Hematopoietic multipotent progenitor cell treated with erythropoietin and hydrocortisone succinate and interleukin-3 and kit ligand, for 8 days (in vitro differentiated cells): ENCODE data around the gene RASSF1.

Experiments
- DNase-seq: peaks from one replicate; pipeline ENCODE4 v3.0.0-alpha.2; 2015

The RASSF1 gene

DNA sequence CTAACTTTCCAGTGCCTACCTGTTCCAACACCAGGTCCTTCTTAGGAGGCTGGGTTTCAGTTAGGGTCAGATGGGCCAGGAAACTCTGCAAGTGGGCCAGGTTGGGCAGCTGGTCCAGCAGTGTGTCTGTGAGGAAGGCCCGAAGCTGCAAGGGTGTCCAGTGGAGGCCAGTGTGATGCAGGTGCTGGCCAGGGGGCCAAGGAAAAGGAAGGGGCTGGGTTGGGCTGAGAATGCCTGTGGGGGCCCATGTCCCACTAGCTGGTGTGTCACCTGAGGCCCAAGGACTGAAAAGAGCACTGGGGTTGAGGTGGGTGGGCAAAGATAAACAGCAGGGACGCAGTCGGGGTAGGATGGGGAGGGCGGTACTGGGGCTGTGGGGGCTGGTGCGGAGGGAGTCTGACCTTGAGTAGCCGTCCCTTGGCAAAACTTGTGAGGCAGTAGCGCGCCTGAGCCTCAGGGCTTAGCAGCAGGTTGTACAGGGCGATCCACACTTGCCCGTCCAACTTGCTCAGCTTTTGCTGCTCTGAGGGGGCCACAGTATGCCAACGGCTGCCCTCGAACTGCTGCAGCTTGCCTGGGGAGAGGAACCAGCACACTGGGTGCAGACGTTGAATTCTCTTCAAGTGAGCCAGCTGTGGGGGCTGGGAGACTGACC is 1.5 kb upstream of the RASSF1 start:
- no peak for DNase-seq

- no peak for DNase-seq
These were observed 901 bp upstream of the RASSF1 start for GRCh38 chr3:50341537-50341936.

GRCh38 chr3:50340147-50340447 is 539 bp downstream of the RASSF1 start:
- peak; percentile 55 for DNase-seq

DNA sequence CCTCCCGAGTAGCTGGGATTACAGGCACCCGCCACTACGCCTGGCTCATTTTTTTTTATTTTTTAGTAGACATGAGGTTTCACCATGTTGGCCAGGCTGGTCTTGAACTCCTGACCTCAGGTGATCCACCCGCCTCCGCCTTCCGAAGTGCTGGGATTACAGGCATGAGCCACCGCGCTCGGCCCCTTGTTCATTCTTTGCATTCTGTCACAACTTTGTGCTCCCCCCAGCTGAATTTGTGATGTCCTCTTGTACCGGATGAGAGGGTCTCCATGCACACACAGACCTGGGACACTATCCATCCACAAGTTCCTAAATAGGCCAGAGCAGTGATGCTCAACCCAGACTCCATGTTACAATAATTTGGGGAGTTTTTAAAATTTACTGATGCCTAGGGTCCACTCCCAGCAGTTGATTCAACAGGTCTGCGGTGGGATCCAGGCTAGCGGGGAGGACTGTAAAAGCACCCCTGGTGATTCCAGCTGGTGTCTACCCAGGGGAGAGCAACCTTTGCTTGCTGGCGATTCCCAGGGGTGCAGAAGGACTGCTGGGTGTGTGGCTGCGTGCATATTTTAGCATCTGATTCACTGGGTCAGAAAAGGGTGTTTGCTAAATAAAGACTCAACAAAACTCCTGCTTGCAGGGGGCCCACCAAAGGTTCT is 1.0 kb downstream of the RASSF1 start:
- DNase-seq = no peak

- peak; percentile 64 for DNase-seq
These were observed 1.7 kb downstream of the RASSF1 start for GRCh38 chr3:50338965-50339364.

DNA sequence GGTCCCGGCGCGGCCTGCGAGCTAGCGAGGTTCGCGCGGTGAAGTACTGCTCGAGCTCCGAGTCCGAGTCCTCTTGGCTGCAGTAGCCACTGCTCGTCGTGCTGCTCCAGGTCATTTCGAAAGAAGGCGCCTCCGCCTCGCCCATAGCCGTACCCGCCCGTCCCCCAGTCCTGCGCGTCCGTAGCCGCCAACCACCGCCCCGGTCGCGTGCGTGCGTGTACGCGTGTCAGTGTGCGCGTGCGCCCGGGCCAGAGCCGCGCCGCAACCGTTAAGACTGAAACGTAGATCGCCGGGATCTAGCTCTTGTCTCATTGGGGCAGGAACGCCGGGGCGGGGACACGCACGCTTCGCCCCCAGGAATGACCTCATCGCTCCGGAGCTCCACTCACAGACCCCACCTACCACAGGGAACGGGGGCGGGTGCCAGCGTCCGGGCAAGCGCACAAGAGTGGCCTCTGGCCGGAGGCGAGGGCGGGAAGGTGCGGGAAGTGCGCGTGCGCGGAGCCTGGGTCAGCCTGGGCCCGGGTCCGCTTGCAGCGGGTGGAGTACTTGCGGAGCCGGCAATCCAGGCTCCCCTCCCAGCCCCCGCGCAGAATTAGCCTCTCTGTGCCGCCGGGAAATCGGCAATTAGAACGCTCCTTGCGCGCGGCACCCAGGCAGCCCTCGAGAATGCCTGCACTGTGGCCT is 3.3 kb downstream of the RASSF1 start:
- peak; percentile 99 for DNase-seq

GRCh38 chr3:50336452-50337174 is 4.0 kb downstream of the RASSF1 start:
- peak; percentile 32 for DNase-seq

- no peak for DNase-seq
These were observed 6.1 kb downstream of the RASSF1 start for GRCh38 chr3:50334339-50335075.

DNA sequence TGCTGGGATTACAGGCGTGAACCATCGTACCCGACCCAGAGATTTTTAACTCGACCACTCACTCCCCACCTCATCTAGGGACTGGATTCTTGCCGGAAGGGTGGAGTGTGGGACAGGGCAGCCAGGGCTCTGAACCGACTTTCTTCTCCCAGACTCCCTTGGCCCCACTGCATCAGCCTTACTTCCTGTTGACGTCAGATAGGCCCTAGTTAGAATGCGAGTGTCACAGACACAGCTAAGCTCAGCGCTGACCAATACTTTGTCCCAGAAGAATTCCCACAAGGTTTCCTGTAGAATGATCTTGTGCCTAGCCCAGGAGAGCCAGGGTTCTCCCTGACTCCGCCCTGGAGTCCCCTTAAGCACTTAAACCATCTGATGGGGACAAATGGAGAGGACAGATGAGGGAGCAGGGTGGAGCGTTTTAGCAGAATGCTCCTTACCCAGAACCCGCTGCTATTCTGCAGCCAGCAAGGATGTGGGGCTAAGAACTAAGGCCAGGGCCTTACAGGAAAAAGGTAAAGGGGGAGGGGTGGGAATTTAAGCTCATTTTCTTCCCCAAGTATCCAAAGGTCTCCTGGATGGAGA is 6.8 kb downstream of the RASSF1 start:
- DNase-seq = no peak

DNA sequence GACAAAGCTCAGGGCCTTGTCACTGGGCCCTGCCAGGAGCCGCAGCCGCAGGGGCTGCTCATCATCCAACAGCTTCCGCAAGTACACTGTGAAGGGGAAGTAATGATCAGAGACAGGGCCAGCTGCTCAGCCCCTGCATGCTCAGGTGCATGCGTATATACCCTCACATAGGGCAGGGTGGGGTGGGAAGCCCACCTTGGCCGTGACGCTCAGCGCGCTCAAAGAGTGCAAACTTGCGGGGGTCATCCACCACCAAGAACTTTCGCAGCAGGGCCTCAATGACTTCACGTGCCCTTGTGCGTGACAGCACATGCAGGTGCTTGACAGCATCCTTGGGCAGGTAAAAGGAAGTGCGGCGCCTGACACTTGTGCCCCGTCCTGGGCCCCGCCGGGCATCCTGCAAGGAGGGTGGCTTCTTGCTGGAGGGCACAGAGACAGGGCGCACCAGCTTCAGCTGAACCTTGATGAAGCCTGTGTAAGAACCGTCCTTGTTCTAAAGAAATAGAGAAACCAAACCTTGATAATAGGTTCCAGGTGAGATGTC is 9.2 kb downstream of the RASSF1 start:
- DNase-seq = no peak

GRCh38 chr3:50330330-50330729 is 10.3 kb downstream of the RASSF1 start:
- DNase-seq = no peak

DNA sequence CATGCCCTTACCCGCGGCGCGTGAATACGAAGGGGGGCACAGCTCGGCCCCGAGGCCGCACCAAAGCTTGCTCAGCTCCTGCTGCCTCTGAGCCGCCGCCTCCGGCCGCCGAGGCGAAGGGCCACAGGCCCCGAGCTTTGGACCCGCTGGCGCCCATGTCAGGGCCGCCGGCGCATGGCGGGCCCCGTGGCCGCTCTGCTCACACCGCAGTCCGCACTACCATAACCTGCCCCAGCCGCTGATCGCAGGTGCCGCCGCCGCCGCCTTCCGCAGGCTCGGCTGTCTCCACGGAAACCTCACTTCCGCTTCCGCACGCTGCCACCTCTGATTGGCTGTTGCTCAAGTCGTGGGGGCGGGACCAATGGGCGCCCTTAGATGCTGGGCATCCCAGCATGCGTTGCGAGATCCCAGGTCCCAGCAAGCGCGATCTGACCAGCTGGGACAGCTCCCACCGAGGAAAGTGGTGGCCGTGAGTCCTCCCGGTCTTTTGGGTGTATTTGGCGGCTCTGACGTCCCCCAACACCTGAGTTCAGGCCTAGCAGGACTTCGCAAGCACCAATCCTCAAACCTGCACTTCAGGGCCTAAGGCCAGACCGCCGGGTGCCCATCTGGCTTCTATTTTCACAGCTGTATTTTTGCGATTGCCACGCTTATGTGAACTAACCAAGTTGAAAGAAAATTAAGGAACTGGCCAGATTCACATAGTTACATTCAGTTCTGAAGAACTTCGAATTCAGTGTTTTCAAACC is 12.5 kb downstream of the RASSF1 start, which contains the start of gene TUSC2:
TUSC2 (minus strand) TSS at position 281 of the 749 bp plus-strand sequence; CDS start at position 157, 124 bp downstream.
- peak; percentile 98 for DNase-seq

GRCh38 chr3:50327129-50327528 is 13.5 kb downstream of the RASSF1 start:
- no peak for DNase-seq

DNA sequence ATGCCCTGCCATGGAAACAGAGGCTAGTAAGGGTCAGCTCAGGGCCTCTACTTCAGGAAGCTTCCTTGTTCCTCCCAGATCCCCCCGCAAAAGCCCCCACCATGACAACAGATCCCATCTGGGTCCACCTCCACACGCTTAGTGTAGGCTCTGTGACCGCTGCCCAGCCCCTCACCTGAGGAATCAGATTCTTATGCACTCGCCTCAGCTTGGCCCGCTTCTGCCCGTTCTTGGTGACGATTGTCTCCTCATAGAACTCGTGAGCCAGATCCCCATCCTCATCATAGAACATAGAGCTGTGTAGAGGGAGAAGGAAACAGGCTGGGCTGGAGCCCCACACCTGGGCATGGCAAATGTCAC is 14.5 kb downstream of the RASSF1 start:
- no peak for DNase-seq

DNA sequence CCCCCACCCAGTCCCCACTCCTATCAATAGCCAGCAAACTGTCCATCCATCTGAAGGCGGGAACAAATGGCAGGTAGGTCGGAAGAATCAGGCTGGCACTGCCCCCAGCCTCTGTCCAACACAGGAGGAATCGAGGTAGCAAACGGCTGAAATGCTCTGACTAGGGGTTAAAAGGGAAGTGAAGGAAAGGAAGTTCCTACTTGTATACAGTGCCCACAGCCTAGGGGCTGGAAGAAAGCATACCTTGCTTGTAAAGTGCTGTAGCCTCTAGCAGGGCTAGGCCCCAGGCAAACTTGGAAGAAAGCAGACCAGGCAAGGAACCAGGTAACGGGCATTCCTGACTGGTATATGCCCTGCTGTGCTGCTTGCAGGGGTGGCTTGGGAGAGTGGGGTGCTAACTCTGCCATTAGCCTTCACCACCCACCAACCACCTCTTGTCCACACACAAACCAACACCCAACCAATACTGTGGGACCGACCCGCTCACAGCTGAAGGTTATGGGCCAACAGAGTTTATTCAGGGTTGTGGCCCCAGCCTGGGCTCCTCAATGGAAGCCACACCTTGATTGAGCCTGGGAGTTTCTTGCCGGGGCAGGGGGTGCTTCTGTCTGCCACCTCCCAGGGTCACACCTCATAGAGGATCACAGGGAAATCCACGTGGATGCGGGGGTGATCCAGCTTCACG is 15.0 kb downstream of the RASSF1 start:
- DNase-seq = no peak

- peak; percentile 44 for DNase-seq
These were observed 15.5 kb downstream of the RASSF1 start for GRCh38 chr3:50325113-50325480.

DNA sequence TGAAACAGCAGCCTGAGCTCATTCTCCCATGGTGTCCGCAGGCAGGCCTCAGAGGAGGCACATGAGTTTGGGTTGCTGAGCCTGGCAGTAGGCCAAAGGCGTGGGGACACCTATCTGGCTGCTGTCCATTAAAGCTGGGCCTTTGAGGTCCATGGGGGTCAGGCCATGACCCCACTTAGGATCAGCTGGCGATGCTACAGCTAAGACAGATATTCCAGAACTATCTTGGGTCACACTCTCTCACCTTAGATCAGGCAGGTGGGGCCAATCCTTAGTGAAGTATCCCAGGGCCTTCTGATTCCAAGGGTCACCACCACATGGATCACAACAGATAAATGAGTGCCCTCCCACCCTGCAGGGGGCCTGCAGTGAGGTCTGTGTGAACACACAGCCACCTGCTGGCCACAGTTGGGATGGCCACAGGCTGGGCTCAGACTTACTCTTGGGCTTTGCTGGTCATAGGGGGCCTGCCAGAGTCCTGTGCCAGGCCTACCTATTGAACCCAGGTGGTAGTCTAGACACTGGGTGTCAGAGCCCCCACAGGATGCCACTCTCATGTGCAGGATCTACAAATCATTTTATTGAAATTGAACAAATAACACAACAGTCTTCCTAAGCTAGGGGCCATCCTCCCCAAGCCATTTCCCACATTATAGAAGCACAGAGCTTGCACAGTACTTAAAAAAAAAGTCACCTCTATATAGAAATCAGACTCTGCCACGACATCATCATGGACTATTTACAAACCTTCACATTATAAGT is 16.1 kb downstream of the RASSF1 start:
- DNase-seq = peak; percentile 79

DNA sequence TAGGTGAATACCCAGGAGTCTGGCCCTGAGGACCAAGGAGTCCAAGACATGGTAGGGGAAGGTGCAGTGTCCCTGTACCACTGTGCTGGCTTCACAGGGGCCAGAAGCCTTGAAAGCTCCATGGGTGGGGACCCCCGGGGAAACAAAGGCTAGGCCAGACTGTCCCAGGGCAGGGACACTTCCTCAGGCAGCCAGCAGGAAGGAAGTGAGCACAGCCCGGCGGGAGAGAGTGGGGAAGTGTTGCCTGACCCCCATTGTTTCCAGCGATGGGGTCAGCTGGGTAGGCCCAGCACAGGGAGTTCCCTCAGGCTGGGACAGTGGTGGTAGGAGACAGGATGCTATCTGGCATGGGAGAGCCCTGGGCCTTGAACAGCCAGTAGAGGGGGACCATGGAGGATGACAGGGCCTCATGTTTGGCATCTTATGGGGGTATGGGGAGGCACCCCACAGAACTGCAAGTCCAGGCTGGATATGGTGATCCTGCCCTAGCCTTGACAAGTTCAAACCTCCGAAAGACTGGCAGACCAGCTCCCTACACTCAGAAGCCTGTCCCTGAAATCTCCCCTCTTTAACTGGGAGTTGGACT is 16.9 kb downstream of the RASSF1 start:
- no peak for DNase-seq

DNA sequence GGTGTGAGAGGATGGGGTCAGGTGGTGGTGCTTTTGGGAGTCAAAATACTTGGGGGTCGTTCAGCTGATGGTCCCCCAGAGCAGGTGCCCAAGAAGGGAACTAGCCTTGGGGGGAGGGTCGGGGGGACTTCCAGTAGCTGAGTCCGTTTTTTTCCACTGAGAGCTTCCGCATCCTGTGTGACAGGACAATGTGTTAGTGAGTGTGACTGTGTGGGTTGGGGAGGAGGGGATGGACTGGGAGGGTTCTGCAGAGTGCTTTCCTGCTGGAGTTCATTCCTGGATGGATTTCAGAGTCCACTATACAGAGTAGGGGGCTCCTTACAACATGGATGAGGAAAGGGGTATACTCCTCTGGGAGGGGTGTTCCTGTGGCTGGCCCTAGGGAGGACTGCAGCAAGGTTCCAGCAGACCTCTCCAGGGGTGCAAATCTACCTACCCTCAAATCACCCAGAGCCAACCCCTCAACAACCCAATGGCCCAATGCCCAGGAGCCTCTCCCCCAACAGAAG is 17.5 kb downstream of the RASSF1 start:
- DNase-seq = no peak
